HG02981 (cell line): ENCODE data around the gene DLG1.

Source experiments
- ATAC-seq: cut with Tn5 transposase; IDR thresholded peaks from one replicate; pipeline ENCODE4 v1.9.1; 2021; ENCODE audit warnings: mild to moderate bottlenecking, moderate library complexity; ENCODE audit not compliant: unreplicated experiment

DLG1 gene

DNA sequence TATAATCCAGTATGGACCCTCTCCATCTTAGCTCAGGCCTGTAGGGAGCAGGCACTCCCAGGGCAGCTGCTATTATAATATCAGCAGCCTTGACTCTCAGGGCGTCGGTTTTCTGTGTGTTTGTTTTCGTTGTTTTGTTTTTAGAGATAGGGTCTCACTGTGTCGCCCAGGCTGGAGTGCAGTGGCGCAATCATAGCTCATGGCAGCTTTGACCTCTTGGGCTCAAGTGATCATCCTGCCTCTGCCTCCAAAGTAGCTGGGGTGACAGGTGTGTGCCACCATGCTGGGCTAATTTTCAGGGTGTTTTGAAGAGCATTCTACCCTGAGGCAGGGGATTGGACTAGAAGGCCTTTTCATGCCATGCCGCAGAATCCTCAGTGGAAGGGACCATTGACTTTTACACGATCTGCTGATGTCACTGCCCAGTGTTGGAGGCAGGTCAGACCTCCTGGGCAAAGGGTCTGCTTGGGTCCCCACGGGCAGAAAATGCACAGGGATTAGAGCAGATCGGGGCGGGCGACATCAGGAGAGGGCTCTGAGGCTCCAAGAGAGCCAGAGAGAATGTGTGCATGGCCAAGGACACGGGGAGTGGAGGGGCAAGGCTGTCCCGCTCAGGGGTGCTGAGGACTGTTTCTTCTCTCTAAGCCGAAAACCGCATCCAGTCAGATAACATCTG lies 276.5 kb downstream of the DLG1 start:
- ATAC-seq, result no peak

DNA sequence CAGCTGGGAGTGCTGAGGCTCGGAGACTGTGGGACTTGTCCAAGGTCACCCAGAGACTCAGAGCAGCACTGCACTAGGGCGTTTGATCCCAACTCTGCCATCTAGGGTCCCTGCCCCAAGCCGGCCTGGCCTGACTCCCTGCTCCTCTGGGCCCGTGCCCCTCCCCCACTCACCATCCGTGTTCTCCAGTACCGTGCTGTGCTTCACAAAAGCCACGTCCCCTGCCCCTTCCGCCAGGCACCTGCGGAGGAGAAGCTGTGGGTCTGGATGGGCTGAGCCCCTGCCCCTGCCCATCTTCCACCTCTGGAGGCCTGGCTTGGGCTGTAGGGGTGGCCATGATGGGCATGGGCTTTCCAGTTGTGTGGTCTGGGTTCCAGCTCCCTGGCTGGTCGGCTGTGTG lies 277.2 kb downstream of the DLG1 start:
- no peak for ATAC-seq

DNA sequence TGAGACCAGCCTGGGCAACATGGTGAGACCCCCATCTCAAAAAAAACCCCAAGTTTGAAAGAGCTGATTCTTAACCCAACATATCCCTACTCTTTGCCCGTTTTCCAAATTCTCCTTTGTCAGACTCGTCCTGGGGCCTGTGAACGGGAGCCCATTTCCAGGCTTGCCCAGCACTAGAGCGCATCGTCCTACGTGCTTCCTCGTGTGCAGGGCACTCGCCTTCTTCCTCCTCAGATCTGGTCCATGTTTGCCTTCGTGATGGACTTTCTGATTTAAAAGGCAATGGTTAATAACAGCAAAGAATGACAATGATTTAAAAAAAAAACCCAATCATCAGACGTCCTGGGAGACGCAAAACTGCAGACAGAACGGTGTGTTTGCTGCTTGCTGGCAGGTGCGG lies 278.9 kb downstream of the DLG1 start:
- ATAC-seq, result no peak

DNA sequence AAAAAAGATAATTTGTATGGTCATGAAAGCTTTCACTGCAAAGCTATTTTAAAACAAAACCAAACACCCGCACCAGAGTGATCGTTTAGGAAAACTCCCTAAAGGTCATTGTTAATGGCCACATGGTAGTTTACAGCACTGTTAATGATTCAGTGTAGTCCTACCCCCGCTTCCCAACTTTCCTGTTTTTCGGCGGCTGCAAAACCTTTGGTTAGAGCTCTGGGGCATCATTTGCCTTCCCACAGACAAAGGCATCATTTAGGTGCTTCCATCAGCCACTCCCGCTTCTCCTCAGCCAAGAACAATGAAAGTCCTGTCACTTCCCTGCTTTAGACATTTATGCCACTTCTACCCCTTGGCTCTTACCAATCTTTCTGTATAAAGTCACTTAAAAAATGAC lies 279.4 kb downstream of the DLG1 start:
- no peak for ATAC-seq

DNA sequence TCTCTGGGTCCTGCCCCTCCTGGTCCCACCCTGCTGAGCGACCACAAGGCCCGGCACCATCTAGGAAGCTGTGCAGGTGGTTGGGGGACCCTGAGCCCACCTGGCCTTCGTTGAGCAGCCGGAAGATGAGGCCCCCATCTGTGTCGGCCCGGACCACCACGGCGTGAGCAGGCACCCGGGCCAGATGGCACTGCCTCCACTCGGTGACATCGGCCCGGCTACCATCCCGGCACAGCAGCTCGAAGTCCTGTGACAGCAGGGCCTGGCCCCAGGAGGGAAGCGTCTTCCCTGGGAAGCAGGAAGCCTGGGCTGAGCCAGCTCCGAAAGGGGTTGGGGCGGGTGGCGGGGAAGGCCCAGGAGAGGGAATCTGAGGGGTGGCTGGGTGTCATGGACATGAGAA lies 281.4 kb downstream of the DLG1 start:
- ATAC-seq, result no peak

DNA sequence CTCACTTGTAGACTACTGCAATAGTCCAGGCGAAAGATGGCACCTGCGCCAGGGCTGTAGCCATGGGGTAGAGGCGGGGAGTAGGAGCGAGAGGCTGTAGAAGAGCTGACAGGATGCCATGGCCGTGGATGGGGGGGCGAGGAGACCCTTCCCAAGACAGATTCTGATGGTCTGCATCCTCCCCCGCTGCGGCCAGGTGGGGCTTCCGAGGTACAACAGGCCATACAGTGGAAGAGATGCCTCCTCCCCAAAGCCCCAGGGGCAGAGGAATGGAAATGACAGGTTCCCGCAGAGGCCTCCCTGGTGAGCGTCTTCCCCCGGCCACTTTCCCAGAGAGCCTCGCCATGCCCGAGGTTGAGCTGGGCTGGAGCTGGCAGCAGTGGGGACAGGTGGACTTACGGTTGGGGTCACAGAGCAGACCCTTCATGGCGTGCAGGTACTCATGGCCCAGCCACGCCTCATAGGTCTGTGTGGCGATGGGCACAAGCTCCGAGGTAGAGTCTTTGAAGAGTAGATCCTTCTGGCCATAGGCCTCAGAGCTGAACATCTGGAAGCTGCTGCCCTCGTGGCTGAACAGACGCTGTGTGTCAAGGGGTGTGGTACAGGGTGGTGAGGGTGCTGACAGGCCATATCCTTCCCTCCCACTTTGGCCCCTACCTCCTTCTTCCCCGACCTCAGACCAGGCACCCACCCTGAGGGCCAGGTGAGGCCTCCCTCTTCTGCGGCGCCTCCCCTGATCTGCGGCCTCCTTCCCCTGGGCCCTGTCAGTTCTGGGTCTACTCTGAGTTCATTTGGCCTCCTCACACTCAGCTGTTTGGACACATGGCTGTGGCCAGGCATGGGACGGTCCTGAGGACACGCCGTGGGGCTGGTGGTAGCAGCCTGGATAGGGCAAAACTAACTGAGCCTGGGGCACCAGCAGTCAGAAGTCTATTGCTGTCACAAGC lies 282.3 kb downstream of the DLG1 start:
- no peak for ATAC-seq

DNA sequence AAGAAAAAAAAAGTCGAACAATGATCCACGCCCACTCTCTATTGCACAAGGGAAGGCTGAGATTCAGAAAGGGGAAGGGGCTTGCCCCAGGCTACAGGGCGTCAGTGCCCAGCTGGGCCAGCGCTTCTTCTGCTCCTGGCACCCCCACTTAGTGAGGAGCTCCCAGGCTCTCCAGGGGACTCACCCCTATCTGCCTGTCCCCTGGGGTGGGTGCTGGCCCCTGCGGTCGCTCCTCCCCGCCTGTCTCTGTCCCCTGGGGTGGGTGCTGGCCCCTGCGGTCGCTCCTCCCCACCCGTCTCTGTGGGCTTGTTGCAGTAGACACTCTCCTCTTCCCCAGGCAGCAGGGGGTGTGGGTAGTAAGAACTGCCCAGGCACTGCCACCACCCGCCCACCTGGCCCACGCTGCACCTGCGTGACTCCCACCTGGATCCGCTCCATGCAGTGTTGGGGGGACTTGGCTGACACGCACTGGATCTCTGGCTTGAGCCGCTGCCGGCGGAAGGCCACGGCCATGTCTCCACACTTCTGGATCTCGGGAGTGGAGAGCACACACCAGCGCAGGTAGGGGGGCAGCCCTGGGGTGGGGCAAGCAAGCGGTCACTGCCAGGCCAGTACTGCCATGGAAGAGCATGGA lies 283.4 kb downstream of the DLG1 start:
- no peak for ATAC-seq

DNA sequence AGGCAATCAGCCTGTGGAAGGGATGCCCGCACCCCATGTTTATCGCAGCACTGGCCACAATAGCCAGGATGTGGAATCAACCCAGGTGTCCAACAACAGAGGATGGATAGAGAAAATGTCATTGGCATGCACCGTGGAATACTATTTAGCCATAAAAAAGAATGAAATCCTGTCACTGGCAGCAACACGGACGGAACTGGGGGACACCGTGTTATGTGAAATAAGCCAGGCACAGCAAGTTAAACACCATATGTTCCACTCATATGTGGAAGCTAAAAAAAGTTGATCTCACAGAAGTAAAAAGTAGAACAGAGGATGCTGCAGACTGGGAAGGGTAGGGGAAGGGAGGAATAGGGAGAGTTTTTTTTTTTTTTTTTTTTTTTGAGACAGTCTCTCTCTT lies 284.4 kb downstream of the DLG1 start:
- no peak for ATAC-seq

DNA sequence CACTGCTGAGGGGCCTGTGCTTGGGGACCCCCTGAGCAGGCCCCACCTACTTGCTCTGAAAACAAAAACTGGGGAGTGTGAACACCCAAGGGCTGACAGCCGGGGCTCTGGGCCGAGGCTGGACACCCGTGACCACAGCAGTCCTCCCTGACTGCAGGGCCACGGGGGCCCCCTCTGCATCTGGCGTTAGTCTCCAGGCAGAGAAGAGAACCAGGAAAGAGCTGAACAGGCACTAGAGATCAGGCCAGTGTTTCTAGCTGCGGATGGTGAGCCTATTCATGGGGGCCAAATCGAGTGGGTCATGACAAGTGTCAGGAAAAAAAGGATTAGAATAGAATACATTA lies 285.9 kb downstream of the DLG1 start:
- ATAC-seq, result no peak

DNA sequence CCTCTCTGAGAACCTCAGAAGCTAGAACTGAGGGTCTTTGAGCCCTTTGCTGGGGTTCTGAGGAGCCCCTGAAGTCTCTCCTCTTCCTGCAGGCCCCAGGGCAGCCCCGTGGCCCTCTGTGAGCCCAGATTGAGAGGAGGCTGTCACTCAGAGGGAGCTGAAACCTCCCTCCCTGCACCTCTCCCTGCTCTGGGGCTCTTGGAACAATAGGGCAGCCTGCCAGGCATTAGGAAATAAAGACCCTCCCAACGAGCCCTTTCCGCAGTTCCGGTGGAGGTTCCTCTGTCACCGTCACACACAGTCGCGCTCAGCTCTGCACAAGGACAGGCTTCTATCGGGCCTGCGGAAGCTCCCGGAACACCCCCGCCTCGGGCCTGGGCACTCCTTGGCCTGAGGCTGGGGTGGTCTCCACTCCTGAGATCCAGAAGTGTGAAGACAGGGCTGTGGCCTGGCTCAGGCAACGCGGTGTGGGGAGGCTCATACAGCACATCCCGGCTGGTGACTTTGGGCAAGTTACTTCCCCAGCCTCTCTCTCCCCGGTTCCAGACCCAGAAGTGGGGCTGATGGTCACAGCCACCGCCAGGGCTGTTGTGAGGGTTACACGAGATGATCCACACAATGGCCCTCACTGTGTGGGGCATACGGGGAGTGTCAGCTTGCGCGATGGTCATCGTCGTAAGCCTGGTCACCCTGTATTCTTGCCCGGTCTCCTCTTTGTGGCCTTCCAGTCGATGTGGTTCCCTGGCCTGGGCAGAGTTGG lies 286.5 kb downstream of the DLG1 start:
- no peak for ATAC-seq

DNA sequence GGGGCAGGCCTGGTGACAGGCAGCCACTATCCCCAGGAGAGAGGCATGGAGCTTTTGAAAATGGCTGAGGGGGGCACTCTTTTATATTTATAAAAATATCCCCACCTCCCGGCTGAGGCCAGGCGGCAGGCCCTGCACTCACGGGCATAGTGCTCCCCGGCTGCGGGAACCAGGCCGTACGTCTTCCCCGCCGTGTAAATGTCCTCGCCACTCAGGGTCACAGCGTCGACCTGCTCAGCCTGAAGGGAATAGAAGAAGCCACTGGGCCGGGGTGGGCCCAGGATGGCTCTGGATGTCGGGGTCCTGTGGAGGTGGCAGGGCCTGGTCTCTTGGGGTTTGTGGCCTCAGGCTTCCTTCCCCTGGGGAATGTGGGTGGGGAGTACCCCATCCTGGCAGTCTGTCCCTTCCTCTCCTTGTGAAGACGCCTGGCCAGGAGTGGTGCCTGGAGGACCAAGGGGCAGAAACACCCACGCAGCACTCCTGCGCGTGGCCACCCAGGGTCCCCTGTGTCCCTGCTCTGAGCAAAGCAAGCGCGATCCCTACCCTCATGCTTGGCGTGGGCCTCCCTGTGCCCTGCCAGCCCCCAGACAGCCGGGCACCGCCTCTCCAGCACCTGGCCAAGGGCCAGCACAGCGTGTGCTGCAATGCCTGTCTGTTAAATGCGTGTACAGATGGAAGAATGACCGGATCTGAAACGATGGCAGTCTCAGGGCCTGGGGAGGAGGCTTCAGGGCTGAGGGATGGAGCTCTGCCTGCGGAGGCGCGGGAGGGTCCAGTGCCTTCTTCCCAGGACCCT lies 287.7 kb downstream of the DLG1 start:
- no peak for ATAC-seq

DNA sequence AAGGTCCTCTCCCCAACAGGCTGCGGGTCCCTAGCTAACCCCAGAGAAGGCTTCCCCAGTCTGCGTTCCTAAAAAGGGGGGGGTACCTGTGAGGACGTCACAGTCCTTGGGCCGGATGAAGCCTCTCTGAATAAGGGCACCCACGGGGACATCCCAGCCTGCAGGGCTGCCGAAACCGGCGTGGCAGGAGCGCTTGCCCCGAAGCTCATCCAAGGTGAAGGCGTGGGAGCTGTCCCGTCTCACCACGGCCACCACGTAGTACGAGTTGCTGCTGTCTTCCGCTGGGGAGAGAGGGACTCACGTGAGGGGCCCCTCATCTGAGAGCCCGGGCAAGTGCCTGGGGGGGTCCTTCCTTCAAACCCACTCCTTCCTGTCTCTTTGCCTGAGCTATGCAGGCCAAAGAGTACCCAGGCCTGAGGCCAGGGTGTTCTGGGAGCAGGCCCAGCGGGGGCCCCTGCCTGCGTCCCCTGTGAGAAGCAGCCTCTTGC lies 288.8 kb downstream of the DLG1 start:
- ATAC-seq, result no peak

DNA sequence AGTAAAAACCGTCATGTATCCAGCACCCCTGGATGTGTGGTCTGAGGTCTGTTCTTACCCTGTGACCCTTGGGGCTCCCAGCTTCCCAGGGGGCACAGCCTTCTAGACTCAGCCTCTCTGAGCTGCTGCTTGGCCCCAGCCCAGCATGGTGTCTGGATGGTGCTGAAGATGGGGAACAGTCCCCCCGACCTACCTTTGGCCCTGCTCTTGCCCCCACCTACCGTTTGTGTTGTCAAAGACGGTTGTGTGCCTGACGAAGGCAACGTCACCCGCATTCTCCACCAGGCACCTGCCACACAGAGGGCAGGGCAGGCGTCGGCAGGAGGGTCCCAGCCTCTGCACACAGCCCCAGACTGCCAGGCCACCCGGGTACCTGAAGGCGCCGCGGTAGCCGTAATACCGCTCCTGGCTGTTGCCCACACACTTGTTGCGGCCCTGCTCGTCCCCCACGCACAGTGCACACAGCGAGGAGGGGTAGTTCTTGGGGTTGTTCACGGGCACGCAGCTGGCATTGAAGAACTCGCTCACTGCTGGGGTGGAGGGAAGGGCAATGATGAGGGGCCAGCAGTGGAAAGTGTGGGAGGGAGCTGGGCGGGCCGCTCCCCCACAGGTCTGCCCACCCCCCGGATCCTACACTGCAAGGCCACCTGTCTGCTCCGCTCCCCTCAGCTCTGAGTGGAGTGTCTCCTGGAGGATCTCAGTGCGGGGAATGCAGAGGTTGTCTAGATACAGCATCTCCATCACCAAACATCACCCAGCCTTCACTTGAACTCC lies 289.8 kb downstream of the DLG1 start:
- ATAC-seq, result no peak

DNA sequence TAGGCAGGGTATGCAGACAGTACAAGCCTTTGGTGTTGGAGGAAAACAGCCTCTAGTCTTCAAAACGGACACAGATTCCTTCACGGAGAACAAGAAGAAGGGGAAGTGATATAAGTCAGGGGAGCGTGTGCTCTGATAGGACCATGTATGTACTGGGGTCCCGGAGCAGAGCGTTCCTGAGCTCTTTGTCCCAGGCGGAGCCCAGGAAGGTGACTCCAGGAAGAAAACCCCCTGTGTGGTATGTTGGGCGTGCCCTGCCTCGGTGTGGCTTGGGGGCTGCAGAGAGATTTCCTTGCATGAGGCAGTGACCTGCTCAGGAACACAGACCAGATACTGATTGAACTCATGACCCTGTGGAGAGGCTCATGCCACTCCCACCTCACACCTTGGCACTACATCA lies 290.5 kb downstream of the DLG1 start:
- no peak for ATAC-seq

DNA sequence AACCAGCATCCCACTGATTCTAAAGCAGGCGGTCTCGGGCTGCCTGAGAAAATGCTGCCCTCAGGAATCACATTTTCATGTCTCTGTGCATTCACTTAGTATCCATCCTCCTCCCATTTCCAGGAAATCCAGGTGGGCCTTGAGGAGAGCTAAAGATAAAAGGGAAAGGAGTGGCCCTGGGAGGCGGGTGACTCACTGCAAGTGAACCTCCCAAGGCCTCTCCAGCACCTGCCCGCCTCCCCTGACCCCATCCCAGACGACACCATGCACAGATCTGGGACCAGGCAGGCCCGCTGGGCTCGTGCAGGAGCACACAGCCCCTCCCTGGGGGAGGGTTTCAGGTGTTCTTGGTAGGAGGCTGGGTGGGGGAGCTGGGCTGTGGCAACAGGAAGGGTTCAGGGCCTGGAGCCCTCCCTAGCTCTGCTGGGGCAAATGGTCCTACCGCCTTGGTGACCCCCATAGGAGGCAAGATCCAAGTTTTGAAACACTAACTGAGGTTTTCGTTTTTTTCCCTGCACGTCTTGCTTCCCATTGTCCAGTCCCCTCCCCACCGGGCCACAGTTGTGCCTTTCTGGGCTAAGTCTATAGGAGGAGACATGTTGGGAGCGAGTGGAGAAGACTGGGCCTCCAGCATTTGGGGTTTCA lies 291.0 kb downstream of the DLG1 start:
- no peak for ATAC-seq

DNA sequence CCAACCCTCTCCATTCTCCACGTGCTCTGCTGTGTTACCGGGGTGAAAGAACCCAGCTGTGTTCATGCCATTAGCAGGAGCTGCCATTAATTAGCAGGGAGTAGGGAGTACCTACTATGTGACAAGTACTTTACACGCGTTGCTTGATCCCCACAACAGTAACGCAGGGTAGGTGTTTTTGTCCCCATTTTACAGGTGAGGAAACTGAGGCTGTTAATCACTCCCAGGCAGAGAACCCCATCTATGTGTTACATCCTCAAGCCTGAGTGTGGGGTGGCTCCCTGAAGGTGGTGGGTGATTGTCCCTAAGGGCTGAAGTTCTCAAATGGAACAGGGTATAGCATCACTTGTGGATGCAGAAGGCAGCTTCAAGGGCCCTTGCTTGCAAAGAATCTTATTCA lies 291.6 kb downstream of the DLG1 start:
- no peak for ATAC-seq

DNA sequence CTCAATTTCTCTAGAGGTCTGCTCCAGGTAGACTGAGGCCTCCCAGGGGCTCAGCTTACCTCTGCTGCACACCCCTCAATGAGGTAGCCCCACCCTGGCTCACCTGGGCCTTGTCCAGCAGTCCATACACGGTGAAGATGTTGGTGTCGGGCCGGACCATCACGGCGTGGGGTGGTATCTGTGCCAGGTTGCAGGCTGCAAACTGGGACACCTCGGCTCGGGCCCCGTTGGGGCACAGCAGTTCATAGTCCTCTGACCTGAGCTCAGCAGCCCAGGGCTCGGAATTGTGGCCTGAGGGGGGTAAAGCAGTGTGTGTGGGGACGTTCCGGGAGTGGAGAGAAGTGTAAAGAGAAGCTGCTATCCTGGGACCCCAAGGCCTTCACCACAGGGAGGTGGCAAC lies 292.0 kb downstream of the DLG1 start:
- no peak for ATAC-seq

DNA sequence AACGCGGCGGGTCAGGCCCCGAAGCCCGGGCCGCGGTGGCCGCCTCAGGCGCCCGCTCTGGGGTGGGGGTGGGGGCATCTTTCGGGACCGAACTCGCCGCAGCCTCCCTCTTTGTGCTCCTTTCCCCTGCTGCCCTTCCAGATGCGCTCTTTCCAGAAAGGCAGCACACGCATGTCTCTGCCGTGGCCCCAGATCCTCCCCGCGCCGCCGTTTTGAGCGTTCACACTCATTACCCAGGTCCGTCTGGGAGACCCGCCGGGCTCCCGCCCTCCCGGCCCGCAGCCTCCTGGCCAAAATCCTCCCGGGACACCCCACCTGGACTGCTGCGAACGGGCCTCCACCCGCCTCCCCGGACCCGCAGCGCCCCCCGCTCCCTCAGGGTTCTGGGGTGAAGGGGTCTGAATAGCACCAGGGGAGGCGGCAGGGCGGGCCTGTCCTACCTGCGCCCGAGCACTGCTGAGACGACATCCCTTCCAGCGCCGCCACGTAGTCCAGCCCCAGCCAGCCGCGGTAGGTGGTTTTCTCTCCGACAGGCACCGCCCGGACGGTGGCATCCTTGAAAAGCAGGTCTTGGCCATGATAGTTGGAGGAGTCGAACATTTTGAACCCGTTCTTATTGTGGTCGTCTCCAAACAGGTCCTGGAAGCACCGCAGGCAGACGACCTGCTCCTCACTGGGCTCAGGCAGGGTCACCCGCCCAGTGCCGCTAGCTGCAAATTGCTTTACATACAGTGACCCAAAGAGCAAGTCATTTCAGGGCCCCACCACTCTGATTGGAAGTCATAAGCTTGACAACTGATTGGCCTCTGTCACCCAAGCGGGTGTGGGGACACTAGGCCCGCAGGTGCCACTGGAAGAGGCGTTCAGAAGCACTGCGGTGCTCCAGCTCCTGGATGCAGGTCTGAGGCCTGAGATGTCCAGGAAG lies 294.7 kb downstream of the DLG1 start:
- ATAC-seq, result peak; percentile 6
